PFSK-1 (cell line): ENCODE results near the gene FURIN.

Source experiments
- FOXP2 ChIP-seq: optimal IDR thresholded peaks from 2 replicates; pipeline ENCODE3; 2011; ENCODE audit warnings: borderline replicate concordance, control low read depth, inconsistent platforms; ENCODE audit not compliant: insufficient read depth; ENCODE audit errors: extremely low read length, extremely low read depth
- POLR2AphosphoS5 ChIP-seq: IDR thresholded peaks from 2 replicates; pipeline ENCODE4 v1.6.1; 2012; ENCODE audit warnings: low read depth, mild to moderate bottlenecking, control low read depth, low read length, moderate library complexity
- SIN3A ChIP-seq: IDR thresholded peaks from 2 replicates; pipeline ENCODE4 v1.6.1; 2012; ENCODE audit warnings: mild to moderate bottlenecking, low read length, moderate library complexity, borderline replicate concordance; ENCODE audit not compliant: insufficient read depth
- TAF1 ChIP-seq: IDR thresholded peaks from 2 replicates; pipeline ENCODE4 v1.6.1; 2012; ENCODE audit warnings: low read length, control low read depth, borderline replicate concordance; ENCODE audit not compliant: insufficient read depth
- TF ChIP-seq, protein P1 (sequence below), 2 experiments: IDR thresholded peaks; 2 replicates each; pipeline versions ENCODE4 v1.6.1 to v1.8.0; 2011 to 2012; ENCODE audit warnings: low read depth in 2 of 2, low read length in 2 of 2, control low read depth in 1 of 2, inconsistent platforms in 1 of 2, mild to moderate bottlenecking in 1 of 2, moderate library complexity in 1 of 2; ENCODE audit not compliant: insufficient read depth in 1 of 2

FURIN gene

DNA sequence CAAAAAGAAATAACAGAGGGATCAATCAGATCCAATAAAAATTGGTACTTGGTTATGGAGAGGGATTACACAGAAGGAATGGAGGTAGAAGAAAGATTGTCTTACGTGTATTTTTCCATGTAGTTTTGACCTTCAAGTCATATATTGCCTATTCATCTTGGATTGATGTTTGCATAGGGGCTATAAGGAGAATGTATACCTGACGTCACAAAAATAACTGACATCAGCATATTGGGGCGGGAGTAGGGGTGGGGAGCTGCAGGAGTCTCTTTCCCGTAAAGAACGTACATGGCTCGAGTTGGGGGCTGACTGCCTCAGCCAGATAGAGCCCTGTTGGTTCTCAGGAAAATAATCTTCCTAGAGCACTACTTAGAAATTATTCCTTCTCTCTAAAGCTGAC lies 5.9 kb upstream of the FURIN start:
- TF ChIP-seq, protein P1, sequence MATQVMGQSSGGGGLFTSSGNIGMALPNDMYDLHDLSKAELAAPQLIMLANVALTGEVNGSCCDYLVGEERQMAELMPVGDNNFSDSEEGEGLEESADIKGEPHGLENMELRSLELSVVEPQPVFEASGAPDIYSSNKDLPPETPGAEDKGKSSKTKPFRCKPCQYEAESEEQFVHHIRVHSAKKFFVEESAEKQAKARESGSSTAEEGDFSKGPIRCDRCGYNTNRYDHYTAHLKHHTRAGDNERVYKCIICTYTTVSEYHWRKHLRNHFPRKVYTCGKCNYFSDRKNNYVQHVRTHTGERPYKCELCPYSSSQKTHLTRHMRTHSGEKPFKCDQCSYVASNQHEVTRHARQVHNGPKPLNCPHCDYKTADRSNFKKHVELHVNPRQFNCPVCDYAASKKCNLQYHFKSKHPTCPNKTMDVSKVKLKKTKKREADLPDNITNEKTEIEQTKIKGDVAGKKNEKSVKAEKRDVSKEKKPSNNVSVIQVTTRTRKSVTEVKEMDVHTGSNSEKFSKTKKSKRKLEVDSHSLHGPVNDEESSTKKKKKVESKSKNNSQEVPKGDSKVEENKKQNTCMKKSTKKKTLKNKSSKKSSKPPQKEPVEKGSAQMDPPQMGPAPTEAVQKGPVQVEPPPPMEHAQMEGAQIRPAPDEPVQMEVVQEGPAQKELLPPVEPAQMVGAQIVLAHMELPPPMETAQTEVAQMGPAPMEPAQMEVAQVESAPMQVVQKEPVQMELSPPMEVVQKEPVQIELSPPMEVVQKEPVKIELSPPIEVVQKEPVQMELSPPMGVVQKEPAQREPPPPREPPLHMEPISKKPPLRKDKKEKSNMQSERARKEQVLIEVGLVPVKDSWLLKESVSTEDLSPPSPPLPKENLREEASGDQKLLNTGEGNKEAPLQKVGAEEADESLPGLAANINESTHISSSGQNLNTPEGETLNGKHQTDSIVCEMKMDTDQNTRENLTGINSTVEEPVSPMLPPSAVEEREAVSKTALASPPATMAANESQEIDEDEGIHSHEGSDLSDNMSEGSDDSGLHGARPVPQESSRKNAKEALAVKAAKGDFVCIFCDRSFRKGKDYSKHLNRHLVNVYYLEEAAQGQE (IDR thresholded peaks at IDR 0.05; ENCODE audit: insufficient read depth in 1 of 2, low read depth in 2 of 2, low read length in 2 of 2) = no peak

DNA sequence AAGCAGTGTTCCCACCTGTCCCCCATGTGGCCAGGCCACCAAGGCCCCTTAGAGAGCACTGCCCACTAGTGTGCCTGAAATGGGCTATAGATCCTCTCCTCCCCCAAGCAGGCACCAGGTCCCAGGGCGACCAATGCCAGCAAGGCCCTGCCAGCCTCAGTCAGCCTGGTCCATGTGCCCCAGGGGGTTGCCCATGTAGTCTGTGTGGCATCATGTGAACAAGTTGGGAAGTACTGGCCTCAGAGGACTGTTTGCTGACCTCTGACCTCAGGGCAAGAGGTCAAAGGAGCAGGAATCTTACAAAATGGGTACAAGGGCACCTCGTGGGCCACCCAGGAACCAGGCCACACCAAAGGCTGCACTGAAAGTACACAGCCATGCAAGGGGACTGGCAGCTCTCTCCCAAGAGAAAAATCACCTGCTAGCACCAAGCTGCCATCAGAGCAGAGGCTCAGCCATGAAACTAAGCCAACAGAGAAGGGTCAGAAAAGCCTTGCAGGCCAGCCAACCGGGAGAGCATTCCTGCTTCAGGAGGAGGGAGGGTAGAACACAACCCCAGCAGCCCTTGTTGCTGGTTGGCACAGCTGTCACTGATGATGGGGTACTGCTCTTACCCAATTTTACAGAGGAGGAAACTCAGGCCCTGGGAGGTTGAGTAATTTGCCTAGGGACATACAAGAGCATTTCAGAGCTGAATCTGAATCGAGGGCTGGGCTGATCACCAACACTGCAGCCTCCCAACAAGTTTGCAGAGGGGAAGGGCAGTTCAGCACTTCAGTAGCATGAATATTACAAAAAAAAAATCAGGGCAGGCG lies 5.2 kb upstream of the FURIN start:
- TF ChIP-seq FOXP2 (no peak), POLR2AphosphoS5 (no peak)

GRCh38 chr15:90863987-90864386 lies 4.4 kb upstream of the FURIN start:
- TF ChIP-seq FOXP2 = no peak
- TF ChIP-seq TAF1 = no peak
- no peak for TF ChIP-seq SIN3A
- TF ChIP-seq POLR2AphosphoS5 = no peak
- TF ChIP-seq, protein P1 (IDR thresholded peaks at IDR 0.05; ENCODE audit: insufficient read depth in 1 of 2, low read depth in 2 of 2, low read length in 2 of 2) = no peak

GRCh38 chr15:90864507-90864906 lies 3.9 kb upstream of the FURIN start:
- TF ChIP-seq FOXP2 (no peak), POLR2AphosphoS5 (no peak), SIN3A (no peak), TAF1 (no peak)
- TF ChIP-seq, protein P1 (IDR thresholded peaks at IDR 0.05; ENCODE audit: insufficient read depth in 1 of 2, low read depth in 2 of 2, low read length in 2 of 2) = no peak

GRCh38 chr15:90865702-90866101 lies 2.7 kb upstream of the FURIN start:
- TF ChIP-seq POLR2AphosphoS5 = no peak
- TF ChIP-seq SIN3A = no peak
- no peak for TF ChIP-seq TAF1
- TF ChIP-seq, protein P1 (IDR thresholded peaks at IDR 0.05; ENCODE audit: insufficient read depth in 1 of 2, low read depth in 2 of 2, low read length in 2 of 2) = no peak
- no peak for TF ChIP-seq FOXP2
